Stimulated activated CD4-positive, alpha-beta T cell treated with anti-CD3 and anti-CD28 coated beads, TNF-alpha, amount 100 ng/mL, for 4 hours (primary cell): ENCODE results near the gene RGPD6.
"Not testable (repeated sequence)": the region's sequence is repeated elsewhere in the genome, so short reads cannot be mapped to it uniquely, and the experiment has no call there.

Experiments
- DNase-seq, 3 experiments: peaks; one replicate each; pipeline ENCODE4 v3.0.0-alpha.2; 2020; ENCODE audit warnings: low read depth in 3 of 3

Gene RGPD6

DNA sequence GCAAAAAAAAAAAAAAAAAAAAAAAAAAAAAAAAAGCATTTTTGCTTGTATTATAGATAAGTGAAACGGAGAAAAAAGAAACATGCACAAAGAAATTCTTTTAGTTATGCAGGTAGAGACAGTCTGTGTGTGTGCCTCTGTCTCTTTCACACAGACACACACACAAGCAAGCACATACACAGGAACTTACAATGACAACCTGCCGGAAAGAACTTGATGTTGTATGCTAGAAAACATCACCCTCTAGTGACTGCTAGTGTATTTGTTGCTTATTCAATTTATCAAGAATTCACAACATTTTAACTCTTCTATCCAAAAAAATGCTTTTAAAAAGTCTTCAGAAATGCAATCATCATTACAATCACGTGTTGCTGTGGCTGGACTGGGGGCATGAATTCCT is 95.8 kb downstream of the RGPD6 start:
- DNase-seq = not testable (repeated sequence)

- DNase-seq = not testable (repeated sequence)
Measured at GRCh38 chr2:110480084-110480483, 96.9 kb downstream of the RGPD6 start.

DNA sequence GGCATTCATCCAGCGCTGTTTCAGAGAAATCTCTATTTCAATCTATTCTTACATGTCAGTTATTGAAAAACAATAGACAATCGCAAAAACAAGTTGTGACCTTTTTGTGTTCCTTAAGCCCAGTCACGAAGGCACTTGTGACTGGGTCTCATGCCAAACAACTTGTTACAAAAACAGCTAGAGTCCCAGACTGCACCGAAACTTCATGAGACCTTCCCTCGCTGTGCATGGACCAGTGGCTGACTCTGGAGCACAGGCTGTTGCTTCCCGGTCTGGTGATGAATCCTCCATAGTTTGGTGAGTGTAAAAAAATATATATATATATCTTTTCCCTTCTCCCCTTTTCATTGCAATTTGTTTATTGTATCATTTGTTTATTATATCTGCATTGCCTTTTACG is 99.7 kb downstream of the RGPD6 start:
- DNase-seq = not testable (repeated sequence)

DNA sequence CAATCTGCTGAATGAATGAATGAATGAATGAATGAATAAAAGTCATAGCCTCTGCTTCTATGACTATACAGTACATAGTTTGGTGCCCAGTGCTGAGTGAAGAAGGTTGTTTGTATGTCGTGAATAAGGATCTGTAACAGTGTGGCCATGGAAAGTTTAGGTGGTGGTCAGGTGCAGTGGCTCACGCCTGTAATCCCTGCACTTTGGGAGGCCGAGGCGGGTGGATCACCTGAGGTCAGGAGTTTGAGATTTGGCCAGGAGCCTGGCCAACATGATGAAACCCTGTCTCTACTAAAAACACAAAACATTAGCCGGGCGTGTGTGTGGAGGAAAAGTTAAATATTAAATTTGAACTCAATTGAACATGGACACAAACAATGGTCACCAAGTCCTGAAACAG is 100.1 kb downstream of the RGPD6 start:
- DNase-seq = not testable (repeated sequence)

GRCh38 chr2:110475627-110476359 is 101.2 kb downstream of the RGPD6 start:
- DNase-seq = not testable (repeated sequence)

DNA sequence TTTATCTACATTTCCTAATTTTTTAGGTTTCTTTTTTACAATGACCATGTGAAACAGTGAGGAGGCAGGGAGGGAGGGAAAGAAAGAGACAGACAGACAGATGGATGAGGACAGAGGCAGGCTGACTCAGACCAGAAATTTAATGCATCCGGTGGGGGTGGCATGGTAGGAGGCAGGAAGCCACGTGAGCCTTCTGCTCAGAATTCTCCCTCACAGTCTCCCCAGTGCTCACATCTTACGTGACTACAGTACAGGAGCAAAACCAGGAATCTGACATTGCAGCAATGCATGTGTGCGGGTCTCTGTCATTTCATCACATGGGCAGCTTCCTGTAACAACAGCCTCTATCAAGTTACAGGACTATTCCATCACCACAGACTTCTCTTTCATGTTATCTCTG is 102.1 kb downstream of the RGPD6 start:
- DNase-seq = not testable (repeated sequence)

GRCh38 chr2:110473059-110473358 is 104.0 kb downstream of the RGPD6 start:
- not testable (repeated sequence) for DNase-seq

GRCh38 chr2:110472171-110473058 is 104.6 kb downstream of the RGPD6 start, which contains the start of gene LIMS4:
LIMS4 (minus strand) TSS chr2:110472816; CDS start chr2:110472778, 38 bp downstream.
- DNase-seq = not testable (repeated sequence)

DNA sequence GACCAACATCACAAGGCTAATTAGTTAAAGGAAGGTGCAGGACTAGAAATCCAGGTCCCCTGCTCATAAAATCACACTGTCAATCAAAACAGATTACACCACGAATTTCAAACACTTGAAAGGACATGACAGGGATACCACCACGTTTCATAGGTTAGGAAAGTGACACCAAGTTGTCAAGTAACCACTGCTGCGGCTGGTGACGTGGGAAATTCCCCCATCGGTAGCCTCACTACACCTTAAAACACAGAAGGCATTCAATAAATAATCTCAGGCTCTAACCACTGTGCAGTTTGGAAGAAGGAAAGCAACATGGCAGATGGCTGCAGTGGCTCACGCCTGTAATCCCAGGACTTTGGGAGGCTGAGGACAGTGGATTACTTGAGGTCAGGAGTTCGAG is 108.1 kb downstream of the RGPD6 start:
- DNase-seq = not testable (repeated sequence)

DNA sequence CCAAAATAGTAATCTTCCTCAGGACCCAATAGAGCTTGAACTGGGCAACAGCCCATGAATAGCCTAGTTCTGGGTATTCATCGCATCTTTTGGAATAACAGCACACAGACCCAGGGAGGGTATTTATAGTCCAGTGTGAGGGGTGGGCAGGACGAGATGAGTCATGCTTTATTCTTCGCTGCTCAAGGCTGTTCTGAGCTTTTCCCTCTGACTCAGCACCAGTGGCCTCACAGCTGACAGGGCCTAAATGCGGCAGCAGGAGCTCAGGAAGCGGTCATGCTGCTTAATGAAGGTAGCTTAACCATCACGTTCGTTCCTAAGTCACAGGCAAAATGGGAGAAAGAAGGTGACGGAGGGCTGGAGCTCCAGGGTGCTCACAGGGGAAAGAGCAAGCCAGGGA is 111.7 kb downstream of the RGPD6 start:
- DNase-seq = not testable (repeated sequence)
